K562 (cell line): Measurements from ENCODE around the gene DHDDS. TPM values are rescaled to one million over a fixed set of nuclear protein-coding genes. Genes with fewer than 3 reads are reported as not detected.

Experiments
- ATAC-seq: fragments of 200-7000 bp; cut with Tn5 transposase; 3 replicates; pipeline ENCODE4 v1.9.1; 2020; ENCODE audit warnings: moderate library complexity
- BruUV-seq: library from RNA; stranded (reverse); fragments of 400-500 nt; replicated peaks from 2 replicates; lab custom pipeline; 2021; lab: Mats Ljungman, UMichigan
- CTCF ChIA-PET: fragments of 300-600 bp; formaldehyde crosslinking; extraction: SDS; loops from one replicate; lab custom pipeline; 2021; ENCODE audit warnings: low intra/inter-chr PET ratio; lab: Yijun Ruan, JAX
- POLR2A ChIA-PET: fragments of 300-600, 350-650 bp; sonication (Branson Sonifier 250); formaldehyde crosslinking; extraction: SDS; loops from one replicate; lab custom pipeline; 2021; ENCODE audit warnings: antibody characterized with exemption, inconsistent platforms; lab: Yijun Ruan, JAX
- DNase-seq, 4 experiments: peaks; one replicate each; pipeline versions ENCODE4 v3.0.0 to v3.0.0-alpha.2; 2011 to 2018; ENCODE audit warnings: low spot score in 3 of 4, mixed read lengths in 3 of 4; ENCODE audit errors: extremely low read depth in 1 of 4
- FAIRE-seq: peaks from 2 replicates; lab custom pipeline; 2011; peaks lifted over from hg19 to GRCh38; lab: Jason Lieb, UNC
- H2AFZ ChIP-seq: 2 replicates; pipeline ENCODE4 v1.6.0; 2011; ENCODE audit warnings: low read depth, low read length, control low read depth, inconsistent platforms
- H3K27ac ChIP-seq: fragments of 200-600 bp; 3 replicates; pipeline ENCODE4 v1.8.0; 2011; ENCODE audit warnings: low read depth, mild to moderate bottlenecking, control low read depth, inconsistent platforms, low read length, moderate library complexity, mixed read lengths; ENCODE audit errors: extremely low read depth
- H3K27me3 ChIP-seq, 2 experiments: fragments of 300-600 bp in 1 of 2; 2 replicates in 1 of 2; 3 replicates in 1 of 2; pipeline versions ENCODE4 v1.6.0 to v1.8.0; 2011; ENCODE audit warnings: inconsistent platforms in 2 of 2, low read length in 2 of 2, mild to moderate bottlenecking in 1 of 2, mixed read lengths in 1 of 2, moderate library complexity in 1 of 2; ENCODE audit not compliant: control insufficient read depth in 2 of 2, insufficient read depth in 2 of 2
- H3K36me3 ChIP-seq: fragments of 300-600 bp; 3 replicates; pipeline ENCODE4 v1.8.0; 2011; ENCODE audit warnings: mild to moderate bottlenecking, low read length, inconsistent platforms; ENCODE audit not compliant: control insufficient read depth, insufficient read depth
- H3K4me1 ChIP-seq, 2 experiments: fragments of 200-600 bp in 1 of 2; replicated peaks in 1 of 2; 2 replicates in 1 of 2; 3 replicates in 1 of 2; pipeline versions ENCODE4 v1.5.1 to v1.8.0; 2011; ENCODE audit warnings: inconsistent platforms in 2 of 2, low read length in 2 of 2, mild to moderate bottlenecking in 1 of 2, mixed read lengths in 1 of 2, moderate library complexity in 1 of 2; ENCODE audit not compliant: control insufficient read depth in 2 of 2, insufficient read depth in 2 of 2
- H3K4me2 ChIP-seq: 2 replicates; pipeline ENCODE4 v1.6.1; 2011; ENCODE audit warnings: low read length, control low read depth, inconsistent platforms, mixed read lengths; ENCODE audit not compliant: insufficient read depth
- H3K4me3 ChIP-seq: fragments of 200-600 bp; sonication (generic), shearing (Covaris generic); 2 replicates; pipeline ENCODE4 v1.5.1; 2016; ENCODE audit warnings: control low read depth, inconsistent platforms
- H3K79me2 ChIP-seq: fragments of 200-600 bp; 3 replicates; pipeline ENCODE4 v1.8.0; 2011; ENCODE audit warnings: low read length, inconsistent platforms; ENCODE audit not compliant: control insufficient read depth, insufficient read depth
- H3K9ac ChIP-seq, 2 experiments: 2 replicates each; pipeline versions ENCODE4 v1.6.0 to v1.6.1; 2011; ENCODE audit warnings: low read depth in 2 of 2, low read length in 2 of 2, control low read depth in 1 of 2, inconsistent platforms in 1 of 2, mild to moderate bottlenecking in 1 of 2, mixed read lengths in 1 of 2; ENCODE audit not compliant: insufficient read depth in 1 of 2
- H3K9me1 ChIP-seq: one replicate; pipeline ENCODE4 v1.6.0; 2011; ENCODE audit warnings: inconsistent platforms, mild to moderate bottlenecking, low read length, moderate library complexity; ENCODE audit not compliant: control insufficient read depth, insufficient read depth
- H3K9me3 ChIP-seq: replicated peaks from 2 replicates; pipeline ENCODE4 v1.5.1; 2011; ENCODE audit warnings: low read depth, low read length, inconsistent platforms; ENCODE audit not compliant: control insufficient read depth, insufficient read depth
- H4K20me1 ChIP-seq: replicated peaks from 2 replicates; pipeline ENCODE4 v1.6.1; 2011; ENCODE audit warnings: low read length, inconsistent platforms, mixed read lengths; ENCODE audit not compliant: control insufficient read depth, insufficient read depth
- EHMT2 ChIP-seq: fragments of 450-650 bp; IDR thresholded peaks from 2 replicates; pipeline ENCODE4 v1.6.1; 2018; ENCODE audit warnings: antibody characterized with exemption
- ELF4 ChIP-seq: fragments of 450-650 bp; formaldehyde crosslinking; IDR thresholded peaks from 2 replicates; pipeline ENCODE4 v1.4.0; 2022; ENCODE audit warnings: missing genetic modification characterization
- FOXO4 ChIP-seq: fragments of 450-650 bp; formaldehyde crosslinking; IDR thresholded peaks from 2 replicates; pipeline ENCODE4 v1.4.0; 2020; ENCODE audit warnings: mild to moderate bottlenecking, moderate library complexity
- JUN ChIP-seq, 2 experiments: sonication (generic) in 1 of 2; formaldehyde crosslinking in 1 of 2; IDR thresholded peaks; 2 replicates each; pipeline versions ENCODE4 v1.6.1 to v1.8.0; 2012 to 2022; ENCODE audit warnings: borderline replicate concordance in 2 of 2, mild to moderate bottlenecking in 2 of 2, improper control_type of control experiment in 1 of 2, low read depth in 1 of 2, low read length in 1 of 2, missing genetic modification reagents in 1 of 2
- NBN ChIP-seq: fragments of 450-650 bp; IDR thresholded peaks from 2 replicates; pipeline ENCODE4 v1.6.1; 2016; ENCODE audit warnings: low read depth, mild to moderate bottlenecking
- POLR2A ChIP-seq: fragments of 450-650 bp; conservative IDR thresholded peaks from 2 replicates; pipeline ENCODE4 v1.6.1; 2016
- POLR2AphosphoS2 ChIP-seq: IDR thresholded peaks from 2 replicates; pipeline ENCODE4 v1.6.1; 2012; ENCODE audit warnings: low read length, improper control_type of control experiment
- SMAD3 ChIP-seq: fragments of 450-650 bp; formaldehyde crosslinking; conservative IDR thresholded peaks from 2 replicates; pipeline ENCODE4 v1.4.0; 2020; ENCODE audit warnings: mild to moderate bottlenecking
- SNIP1 ChIP-seq: fragments of 450-650 bp; IDR thresholded peaks from 2 replicates; pipeline ENCODE4 v1.7.1; 2017; ENCODE audit warnings: low read depth, mild to moderate bottlenecking
- SUPT5H ChIP-seq: fragments of 450-650 bp; IDR thresholded peaks from 2 replicates; pipeline ENCODE4 v1.6.1; 2016
- TBP ChIP-seq: optimal IDR thresholded peaks from 2 replicates; pipeline ENCODE3; 2011; ENCODE audit warnings: low read depth, low read length, improper control_type of control experiment
- TEAD1 ChIP-seq, 2 experiments: fragments of 450-650 bp in 1 of 2; sonication (generic) in 1 of 2; formaldehyde crosslinking; IDR thresholded peaks; 2 replicates each; pipeline versions ENCODE4 v1.4.0 to v1.8.0; 2020 to 2022; ENCODE audit warnings: mild to moderate bottlenecking in 2 of 2, missing genetic modification reagents in 1 of 2
- TEAD2 ChIP-seq: fragments of 450-650 bp; IDR thresholded peaks from 2 replicates; pipeline ENCODE4 v1.6.1; 2016; ENCODE audit warnings: missing genetic modification characterization, control low read depth, missing compliant biosample characterization
- ZFP30 ChIP-seq: fragments of 250-450 bp; sonication (Bioruptor Pico); IDR thresholded peaks from 2 replicates; pipeline ENCODE4 v1.8.0; 2022; ENCODE audit warnings: moderate library complexity, mild to moderate bottlenecking, inconsistent platforms, borderline replicate concordance
- WGBS: fragments of 100-300 bp; shearing (Covaris generic); methylation state at CpG from one replicate; pipeline ENCODE4 v1.1.6; 2016; ENCODE audit warnings: low coverage, mixed read lengths; ENCODE audit not compliant: insufficient coverage; ENCODE audit errors: missing lambda C conversion rate; 5-methylcytosine and 5-hydroxymethylcytosine counted together
- in situ Hi-C: fragments of 300-500 bp; cut with MboI; formaldehyde crosslinking; loops from 4 replicates; pipeline ENCODE4 v1.15.0; 2018; ENCODE audit warnings: inconsistent platforms, mixed read lengths
- intact Hi-C: fragments of 100-400 bp; cut with micrococcal nuclease; formaldehyde crosslinking; loops from 2 replicates; pipeline ENCODE4 v1.14.2; 2022
- polyA plus RNA-seq, 8 experiments: library from polyadenylated mRNA; depleted of rRNA in 4 of 8; stranded (reverse) in 5 of 8; unstranded in 3 of 8; fragments of >200 nt; fragmentation: Nextera tagmentation in 2 of 8; fragmentation: Illumina TruSeq in 1 of 8; extraction: Ambion mirVana in 2 of 8; extraction: Trizol in 1 of 8; gene quantifications; 2 replicates each; pipeline versions ENCODE4 v1.2.1 to v1.2.3, GENCODE V29; 2011 to 2014; ENCODE audit warnings: inconsistent platforms in 1 of 8, missing spikeins in 1 of 8
- total RNA-seq, 7 experiments: library from RNA; depleted of rRNA in 6 of 7; stranded (reverse); fragments of >200 nt in 6 of 7; fragmentation: Illumina TruSeq in 2 of 7; extraction: Trizol in 2 of 7; gene quantifications; 2 replicates each; pipeline versions ENCODE4 v1.2.1 to v1.2.3, GENCODE V29; 2011 to 2021; ENCODE audit warnings: low replicate concordance in 1 of 7

The DHDDS gene
- total and polyA plus RNA-seq, 9 of the 15 experiments (the other 6 are each of a cell fraction or from before 2014, with no cell fraction given): 33.3 to 55.0 (median 44.3) TPM

GRCh38 chr1:26475989-26476388 is 43.9 kb downstream of the DHDDS start:
- H3K9me3 ChIP-seq: no peaks in the 10 kb centered on the region
- TF ChIP-seq JUN (IDR thresholded peaks at IDR 0.05; ENCODE audit: borderline replicate concordance, low read depth, low read length) (no peak), JUN (CRISPR knock-in tag; IDR thresholded peaks at IDR 0.05; ENCODE audit: borderline replicate concordance) (no peak), SUPT5H (peak; percentile 31; the same call in 1 of the 2 replicates), NBN (no peak), TEAD1 (CRISPR knock-in tag; IDR thresholded peaks at IDR 0.05) (0 out of 4 replicates have a peak, but pooled peaks of 1 of the 2 experiments have one; percentile 35), SNIP1 (no peak), ELF4 (CRISPR knock-in tag) (0 out of 2 replicates have a peak, but pooled peaks have one; percentile 14), TBP (no peak), EHMT2 (no peak), FOXO4 (CRISPR knock-in tag) (no peak), ZFP30 (no peak), TEAD2 (tag) (no peak), SMAD3 (peak; percentile 41; the same call in 1 of the 2 replicates), POLR2A (peak; percentile 30), POLR2AphosphoS2 (0 out of 2 replicates have a peak, but pooled peaks have one; percentile 9)
- TF ChIP-seq, all 486 proteins: peak for 6
- Histone ChIP-seq H3K27me3 (no peaks in the 10 kb centered on the region), H3K4me3 (no peak overlapping the region), H3K79me2 (peaks cover 28% of the 10 kb centered on the region), H3K27ac (no peak overlapping the region), H3K36me3 (peaks cover 42% of the 10 kb centered on the region), H3K9me1 (no peaks in the 10 kb centered on the region), H3K4me1 (peaks cover 20 to 23% of the 10 kb centered on the region in 2 experiments; a peak in 4 of 5 replicates), H3K4me2 (no peak overlapping the region), H3K9ac (no peak overlapping the region), H4K20me1 (peaks cover 13% of the 10 kb centered on the region), H2AFZ (no peak overlapping the region)
- 96% methylated on average over 3 of the region's 3 CpGs for WGBS
- in situ Hi-C loops (no loop called here), intact Hi-C loops (no loop called here)
- ChIA-PET POLR2A (interaction anchor here (0.7 to 2.2 kb wide), 6 partner anchors 9 to 217 kb away, joined by 3 to 12 read pairs (median 4); no protein-coding TSS in a partner anchor), CTCF (no interaction called here)
- BruUV-seq: no TSS peak
- ATAC-seq (no peak), DNase-seq (no peak), FAIRE-seq (no peak)
